Measurements from ENCODE around the gene MOGAT3.

- TF ChIP-seq SIX5 (IDR thresholded peaks at IDR 0.05; ENCODE audit: borderline replicate concordance in 1 of 2, insufficient read depth in 1 of 2, low read depth in 1 of 2, low read length in 2 of 2): no peak
- TF ChIP-seq ATF2 (CRISPR knock-in tag; IDR thresholded peaks at IDR 0.05): no peak
- TF ChIP-seq NR2F6 (CRISPR knock-in tag; IDR thresholded peaks at IDR 0.05): no peak
- no peak for TF ChIP-seq ZNF589 (CRISPR knock-in tag; IDR thresholded peaks at IDR 0.05; ENCODE audit: low read depth)
- TF ChIP-seq PYGO2 (tag; IDR thresholded peaks at IDR 0.05): no peak
- TF ChIP-seq TAF1 (IDR thresholded peaks at IDR 0.05; ENCODE audit: control insufficient read depth, extremely low read depth, insufficient read depth, low read length, severe bottlenecking): no peak
- TF ChIP-seq TBL1XR1 (IDR thresholded peaks at IDR 0.05; ENCODE audit: low read length in 2 of 2): no peak
- TF ChIP-seq, protein P1, sequence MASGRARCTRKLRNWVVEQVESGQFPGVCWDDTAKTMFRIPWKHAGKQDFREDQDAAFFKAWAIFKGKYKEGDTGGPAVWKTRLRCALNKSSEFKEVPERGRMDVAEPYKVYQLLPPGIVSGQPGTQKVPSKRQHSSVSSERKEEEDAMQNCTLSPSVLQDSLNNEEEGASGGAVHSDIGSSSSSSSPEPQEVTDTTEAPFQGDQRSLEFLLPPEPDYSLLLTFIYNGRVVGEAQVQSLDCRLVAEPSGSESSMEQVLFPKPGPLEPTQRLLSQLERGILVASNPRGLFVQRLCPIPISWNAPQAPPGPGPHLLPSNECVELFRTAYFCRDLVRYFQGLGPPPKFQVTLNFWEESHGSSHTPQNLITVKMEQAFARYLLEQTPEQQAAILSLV (tag; IDR thresholded peaks at IDR 0.05): no peak
- no peak for TF ChIP-seq ATF4 (CRISPR knock-in tag; IDR thresholded peaks at IDR 0.05)
- no peak for TF ChIP-seq NR1H2 (CRISPR knock-in tag; IDR thresholded peaks at IDR 0.05)
- TF ChIP-seq POLR2AphosphoS5 (IDR thresholded peaks at IDR 0.05; ENCODE audit: control insufficient read depth, insufficient read depth, low read depth, low read length): no peak
Measured at GRCh38 chr7:101210143-101210542, 9.3 kb upstream of the MOGAT3 start.

Data from K562 (cell line).